Pulmonary artery endothelial cell (primary cell): Measurements from ENCODE around the gene RBM18. TPM values are rescaled to one million over a fixed set of nuclear protein-coding genes. Genes with fewer than 3 reads are reported as not detected.

Experiments
- DNase-seq: peaks from one replicate; pipeline ENCODE4 v3.0.0-alpha.2; 2011; ENCODE audit warnings: low read depth, low spot score
- total RNA-seq: library from RNA; depleted of rRNA; stranded (reverse); fragments of >200 nt; gene quantifications from 2 replicates; pipeline ENCODE4 v1.2.3, GENCODE V29; 2014

RBM18 gene
- total RNA-seq, 1 donor from 2014 or later, result 6.9 TPM

GRCh38 chr9:122223435-122223834 is 41.2 kb downstream of the RBM18 start:
- no peak for DNase-seq

- no peak for DNase-seq
Observed at GRCh38 chr9:122222791-122223190, 41.8 kb downstream of the RBM18 start.

GRCh38 chr9:122221183-122221811 is 43.3 kb downstream of the RBM18 start:
- DNase-seq, result no peak

- no peak for DNase-seq
Observed at GRCh38 chr9:122220673-122221182, 43.9 kb downstream of the RBM18 start.

- DNase-seq, result no peak
Observed at GRCh38 chr9:122219856-122220672, 44.6 kb downstream of the RBM18 start.

- DNase-seq, result no peak
Observed at GRCh38 chr9:122218935-122219855, 45.4 kb downstream of the RBM18 start.

- DNase-seq, result no peak
Observed at GRCh38 chr9:122218071-122218934, 46.3 kb downstream of the RBM18 start.

GRCh38 chr9:122217640-122218039 is 47.0 kb downstream of the RBM18 start:
- no peak for DNase-seq

- DNase-seq, result no peak
Observed at GRCh38 chr9:122216798-122217418, 47.7 kb downstream of the RBM18 start.

- no peak for DNase-seq
Observed at GRCh38 chr9:122216138-122216797, 48.4 kb downstream of the RBM18 start.

- DNase-seq, result no peak
Observed at GRCh38 chr9:122215663-122216062, 49.0 kb downstream of the RBM18 start.

GRCh38 chr9:122214507-122214906 is 50.1 kb downstream of the RBM18 start:
- DNase-seq, result no peak

GRCh38 chr9:122213589-122214413 is 50.8 kb downstream of the RBM18 start:
- DNase-seq, result no peak

- DNase-seq, result no peak
Observed at GRCh38 chr9:122213102-122213588, 51.5 kb downstream of the RBM18 start.

- DNase-seq, result no peak
Observed at GRCh38 chr9:122212473-122213004, 52.1 kb downstream of the RBM18 start.

- no peak for DNase-seq
Observed at GRCh38 chr9:122209451-122209850, 55.2 kb downstream of the RBM18 start.

GRCh38 chr9:122207096-122207495 is 57.5 kb downstream of the RBM18 start:
- no peak for DNase-seq
